Spleen (tissue), 7 donors: ENCODE data around the gene HHIP.

Experiments used
- POLR2AphosphoS5 ChIP-seq, 3 donors: sonication (generic); formaldehyde crosslinking; IDR thresholded peaks; one replicate each; pipeline ENCODE4 v1.5.1; 2017; ENCODE audit warnings: antibody characterized with exemption in 3 of 3
- TF ChIP-seq, protein P1 (sequence below), 11 experiments: fragments of 200-600 bp in 7 of 11; fragments of 450-650 bp in 4 of 11; sonication (generic) in 4 of 11; IDR thresholded peaks in 8 of 11; conservative IDR thresholded peaks in 3 of 11; 1 replicate in 7 of 11; 2 replicates in 4 of 11; pipeline versions ENCODE4 v1.4.0 to v1.8.0; 2016 to 2021; ENCODE audit warnings: antibody characterized with exemption in 11 of 11, inconsistent platforms in 4 of 11, mild to moderate bottlenecking in 1 of 11
- donor health status: DM: no; HTN: no; CAD: no; lungs with moderate emphysema.
- donor health status: DM: no; HTN: no; CAD: no.
- donor health status: DM: no; HTN: no; CAD: no.

DNA sequence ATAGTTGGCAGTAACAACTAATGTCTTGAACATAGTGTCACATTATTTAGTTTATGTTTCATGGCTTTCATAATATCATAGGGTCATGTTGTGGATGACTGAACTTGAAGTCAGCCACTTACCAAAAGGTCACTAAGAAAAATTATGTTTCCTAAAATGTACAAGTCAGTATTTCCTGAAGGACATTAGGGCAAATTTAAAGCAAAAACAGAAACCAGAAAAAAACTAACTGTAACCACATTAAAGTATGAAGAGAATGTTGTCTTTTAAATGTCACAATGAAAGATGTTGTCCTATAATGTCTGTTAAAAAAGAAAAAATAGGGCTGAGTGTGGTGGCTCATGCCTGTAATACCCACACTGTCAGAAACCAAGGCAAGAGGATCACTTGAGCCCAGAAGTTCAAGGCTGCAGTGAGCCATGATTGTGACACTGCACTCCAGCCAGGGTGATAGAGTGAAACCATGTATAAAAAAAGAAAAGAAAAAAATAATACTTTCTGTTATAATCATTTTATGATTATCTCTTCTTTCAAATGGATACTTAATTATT lies 55.8 kb downstream of the HHIP start:
- TF ChIP-seq, protein P1, sequence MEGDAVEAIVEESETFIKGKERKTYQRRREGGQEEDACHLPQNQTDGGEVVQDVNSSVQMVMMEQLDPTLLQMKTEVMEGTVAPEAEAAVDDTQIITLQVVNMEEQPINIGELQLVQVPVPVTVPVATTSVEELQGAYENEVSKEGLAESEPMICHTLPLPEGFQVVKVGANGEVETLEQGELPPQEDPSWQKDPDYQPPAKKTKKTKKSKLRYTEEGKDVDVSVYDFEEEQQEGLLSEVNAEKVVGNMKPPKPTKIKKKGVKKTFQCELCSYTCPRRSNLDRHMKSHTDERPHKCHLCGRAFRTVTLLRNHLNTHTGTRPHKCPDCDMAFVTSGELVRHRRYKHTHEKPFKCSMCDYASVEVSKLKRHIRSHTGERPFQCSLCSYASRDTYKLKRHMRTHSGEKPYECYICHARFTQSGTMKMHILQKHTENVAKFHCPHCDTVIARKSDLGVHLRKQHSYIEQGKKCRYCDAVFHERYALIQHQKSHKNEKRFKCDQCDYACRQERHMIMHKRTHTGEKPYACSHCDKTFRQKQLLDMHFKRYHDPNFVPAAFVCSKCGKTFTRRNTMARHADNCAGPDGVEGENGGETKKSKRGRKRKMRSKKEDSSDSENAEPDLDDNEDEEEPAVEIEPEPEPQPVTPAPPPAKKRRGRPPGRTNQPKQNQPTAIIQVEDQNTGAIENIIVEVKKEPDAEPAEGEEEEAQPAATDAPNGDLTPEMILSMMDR (IDR thresholded peaks at IDR 0.05 in 8 of 11, conservative IDR thresholded peaks at IDR 0.05 in 3 of 11) = no peak
- TF ChIP-seq POLR2AphosphoS5 (IDR thresholded peaks at IDR 0.05) = no peak
